Measurements from ENCODE around the gene RUNX1. TPM values are rescaled to one million over a fixed set of nuclear protein-coding genes. Genes with fewer than 3 reads are reported as not detected.
A peak's percentile ranks its signal among the peaks of the same experiment; 100 is the strongest.

RUNX1 gene
- total and polyA plus RNA-seq, 2 experiments from 2014 or later, result 0.12 TPM; not detected in 1

- Histone ChIP-seq H3K27ac (no peak overlapping the region), H3K36me3 (no peaks in the 10 kb centered on the region), H3K9me3 (ENCODE audit: low read depth) (no peaks in the 10 kb centered on the region), H3K4me1 (ENCODE audit: low read depth) (peaks cover 5% of the 10 kb centered on the region), H3K4me3 (no peak overlapping the region), H3K27me3 (peaks cover 69% of the 10 kb centered on the region)
- DNase-seq (ENCODE audit: low read depth in 1 of 2, low spot score in 1 of 2), result no peak
- TF ChIP-seq, protein P1, sequence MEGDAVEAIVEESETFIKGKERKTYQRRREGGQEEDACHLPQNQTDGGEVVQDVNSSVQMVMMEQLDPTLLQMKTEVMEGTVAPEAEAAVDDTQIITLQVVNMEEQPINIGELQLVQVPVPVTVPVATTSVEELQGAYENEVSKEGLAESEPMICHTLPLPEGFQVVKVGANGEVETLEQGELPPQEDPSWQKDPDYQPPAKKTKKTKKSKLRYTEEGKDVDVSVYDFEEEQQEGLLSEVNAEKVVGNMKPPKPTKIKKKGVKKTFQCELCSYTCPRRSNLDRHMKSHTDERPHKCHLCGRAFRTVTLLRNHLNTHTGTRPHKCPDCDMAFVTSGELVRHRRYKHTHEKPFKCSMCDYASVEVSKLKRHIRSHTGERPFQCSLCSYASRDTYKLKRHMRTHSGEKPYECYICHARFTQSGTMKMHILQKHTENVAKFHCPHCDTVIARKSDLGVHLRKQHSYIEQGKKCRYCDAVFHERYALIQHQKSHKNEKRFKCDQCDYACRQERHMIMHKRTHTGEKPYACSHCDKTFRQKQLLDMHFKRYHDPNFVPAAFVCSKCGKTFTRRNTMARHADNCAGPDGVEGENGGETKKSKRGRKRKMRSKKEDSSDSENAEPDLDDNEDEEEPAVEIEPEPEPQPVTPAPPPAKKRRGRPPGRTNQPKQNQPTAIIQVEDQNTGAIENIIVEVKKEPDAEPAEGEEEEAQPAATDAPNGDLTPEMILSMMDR (IDR thresholded peaks at IDR 0.05; ENCODE audit: low read depth, low read length), result no peak
Observed at GRCh38 chr21:34870246-34870645, 178.9 kb downstream of the RUNX1 start.

- no peak for DNase-seq (ENCODE audit: low read depth in 1 of 2, low spot score in 1 of 2)
- H3K27me3 ChIP-seq, result peaks cover 64% of the 10 kb centered on the region
- no peaks in the 10 kb centered on the region for H3K36me3 ChIP-seq
- H3K4me1 ChIP-seq (ENCODE audit: low read depth), result peaks cover 5% of the 10 kb centered on the region
- H3K9me3 ChIP-seq (ENCODE audit: low read depth), result no peaks in the 10 kb centered on the region
- H3K4me3 ChIP-seq, result no peak overlapping the region
- TF ChIP-seq, protein P1 (IDR thresholded peaks at IDR 0.05; ENCODE audit: low read depth, low read length), result no peak
- no peak overlapping the region for H3K27ac ChIP-seq
Observed at GRCh38 chr21:34869545-34869944, 179.6 kb downstream of the RUNX1 start.

GRCh38 chr21:34867785-34868184, 181.3 kb downstream of the RUNX1 start:
- TF ChIP-seq, protein P1 (IDR thresholded peaks at IDR 0.05; ENCODE audit: low read depth, low read length), result no peak
- Histone ChIP-seq H3K4me1 (ENCODE audit: low read depth) (peaks cover 11% of the 10 kb centered on the region), H3K27me3 (peaks cover 55% of the 10 kb centered on the region)

GRCh38 chr21:34865400-34866241, 183.5 kb downstream of the RUNX1 start:
- DNase-seq (ENCODE audit: low read depth in 1 of 2, low spot score in 1 of 2), result peak in 1 of 2 donors; percentile 34
- Histone ChIP-seq H3K27me3 (peaks cover 57% of the 10 kb centered on the region), H3K36me3 (no peaks in the 10 kb centered on the region), H3K4me1 (ENCODE audit: low read depth) (peaks cover 11% of the 10 kb centered on the region), H3K27ac (no peak overlapping the region), H3K4me3 (no peak overlapping the region), H3K9me3 (ENCODE audit: low read depth) (no peaks in the 10 kb centered on the region)
- TF ChIP-seq, protein P1 (IDR thresholded peaks at IDR 0.05; ENCODE audit: low read depth, low read length), result no peak

More at GRCh38 chr21:34867785-34868184, 181.3 kb downstream of the RUNX1 start:
- no peak for DNase-seq (ENCODE audit: low read depth in 1 of 2, low spot score in 1 of 2)
- Histone ChIP-seq H3K9me3 (ENCODE audit: low read depth) (no peaks in the 10 kb centered on the region), H3K27ac (no peak overlapping the region), H3K4me3 (no peak overlapping the region), H3K36me3 (no peaks in the 10 kb centered on the region)

DNA sequence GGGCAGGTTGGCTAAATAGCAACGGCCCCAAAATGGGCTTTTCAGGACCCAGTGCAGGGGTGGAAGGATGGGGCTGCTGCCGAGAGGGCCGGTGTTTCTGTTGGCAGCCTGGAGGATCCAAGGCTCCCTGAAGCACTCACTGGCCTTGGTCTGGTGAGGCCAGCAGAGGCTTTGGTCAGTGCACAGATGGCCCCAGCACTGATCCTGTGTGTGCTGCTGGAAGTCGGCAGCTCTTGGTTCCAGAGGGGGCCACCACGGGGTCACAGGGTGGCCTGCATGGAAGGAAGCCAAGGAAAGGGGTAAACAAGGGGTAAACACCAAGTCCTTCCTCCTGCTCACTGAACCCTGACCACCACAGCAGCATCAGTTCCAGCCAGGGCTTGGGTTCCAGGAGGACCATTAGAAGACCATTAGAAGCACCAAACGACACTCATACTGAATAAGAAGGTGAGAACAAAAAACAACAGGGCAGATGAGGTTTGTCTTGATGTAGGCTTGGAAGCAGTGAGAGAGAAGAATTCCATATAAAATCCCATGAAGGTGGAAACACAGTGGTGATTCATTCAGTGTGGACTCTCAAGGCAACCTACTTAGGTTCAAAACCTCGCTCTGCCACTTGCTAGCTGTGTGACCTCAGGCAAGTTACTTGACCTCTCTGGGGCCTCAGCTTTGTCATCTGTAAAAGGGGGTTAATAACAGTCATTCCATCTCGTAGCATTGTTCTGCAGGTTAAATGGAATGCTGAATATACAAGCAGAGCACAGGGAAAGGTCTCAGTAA, 184.5 kb downstream of the RUNX1 start:
- H3K36me3 ChIP-seq, result no peaks in the 10 kb centered on the region
- no peak for DNase-seq (ENCODE audit: low read depth in 1 of 2, low spot score in 1 of 2)
- no peak overlapping the region for H3K4me3 ChIP-seq
- H3K4me1 ChIP-seq (ENCODE audit: low read depth), result peaks cover 11% of the 10 kb centered on the region
- TF ChIP-seq, protein P1 (IDR thresholded peaks at IDR 0.05; ENCODE audit: low read depth, low read length), result no peak
- no peak overlapping the region for H3K27ac ChIP-seq
- peaks cover 60% of the 10 kb centered on the region for H3K27me3 ChIP-seq
- no peaks in the 10 kb centered on the region for H3K9me3 ChIP-seq (ENCODE audit: low read depth)

Data from cardiac muscle cell (in vitro differentiated cells and primary cell).